HG02642 (cell line): Measurements from ENCODE around the gene KATNIP.
A peak's percentile ranks its signal among the peaks of the same experiment; 100 is the strongest.
"Not testable (repeated sequence)": the region's sequence is repeated elsewhere in the genome, so short reads cannot be mapped to it uniquely, and the experiment has no call there.

Experiments
- ATAC-seq: cut with Tn5 transposase; IDR thresholded peaks from one replicate; pipeline ENCODE4 v1.9.1; 2021; ENCODE audit warnings: mild to moderate bottlenecking; ENCODE audit not compliant: unreplicated experiment, poor library complexity

Gene KATNIP

DNA sequence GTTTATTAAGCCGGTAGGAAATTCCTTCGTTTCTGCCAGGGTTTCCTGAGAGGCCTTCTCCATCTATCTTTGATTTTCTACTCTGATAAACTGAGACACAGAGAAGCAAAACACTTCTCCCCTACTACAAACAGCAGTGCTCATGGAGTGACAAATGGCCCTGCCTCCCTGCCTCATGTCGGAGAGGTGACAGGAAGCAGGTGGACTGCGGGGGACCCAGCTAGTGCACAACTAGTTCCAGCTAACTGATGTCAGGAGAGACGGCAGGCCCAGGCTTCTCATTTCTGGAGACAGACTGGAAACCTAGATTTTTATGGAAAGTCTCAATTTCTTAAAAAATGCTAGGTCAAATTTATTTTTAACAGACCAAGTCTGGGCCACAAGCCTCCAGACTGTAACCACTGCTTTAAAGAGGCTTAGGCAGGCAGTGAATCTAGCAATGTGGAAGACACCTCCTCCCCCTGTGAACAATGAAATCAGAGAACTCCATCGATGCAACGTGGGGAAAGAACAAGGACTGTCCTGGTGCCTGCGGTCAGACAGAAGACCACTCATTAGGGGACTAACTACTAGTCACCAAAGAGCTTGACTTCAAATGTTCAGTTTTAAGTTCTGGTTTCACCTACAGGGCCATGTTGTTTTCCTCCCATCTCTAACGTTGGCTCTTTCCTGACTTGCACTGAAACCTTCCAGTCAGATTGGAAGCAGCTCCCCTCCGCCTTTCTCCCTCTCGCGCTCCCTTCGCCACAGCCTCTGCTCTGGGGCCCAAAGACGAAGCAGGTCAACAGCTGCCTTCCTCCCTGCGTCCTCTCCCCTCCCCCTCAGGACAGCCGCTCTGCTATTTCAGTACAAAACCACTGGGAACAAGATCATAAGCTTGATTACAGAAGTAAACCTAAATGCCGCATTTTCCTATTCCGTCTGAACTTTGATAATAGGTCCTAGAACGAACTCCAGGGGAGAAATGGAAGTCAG is 17.8 kb upstream of the KATNIP start:
- ATAC-seq, result no peak

DNA sequence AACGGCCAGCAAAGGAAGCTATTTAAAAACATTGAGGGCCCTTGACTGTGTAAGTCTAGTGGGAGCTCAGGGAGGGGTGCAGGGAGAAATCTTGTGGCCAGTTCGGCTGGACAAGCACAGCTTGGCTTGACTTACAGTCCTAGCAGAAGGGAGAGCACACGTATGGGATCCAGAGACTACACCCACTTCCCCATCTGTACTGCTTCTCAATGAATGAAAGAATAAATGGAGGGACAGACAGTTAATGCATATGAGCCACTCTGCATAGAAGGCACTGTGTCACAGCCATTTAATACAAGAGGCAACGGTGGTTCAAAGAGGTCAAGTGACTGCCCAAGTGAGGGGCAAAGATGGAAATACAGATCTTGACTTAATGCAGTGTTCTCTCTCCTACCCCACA is 15.7 kb upstream of the KATNIP start:
- no peak for ATAC-seq

DNA sequence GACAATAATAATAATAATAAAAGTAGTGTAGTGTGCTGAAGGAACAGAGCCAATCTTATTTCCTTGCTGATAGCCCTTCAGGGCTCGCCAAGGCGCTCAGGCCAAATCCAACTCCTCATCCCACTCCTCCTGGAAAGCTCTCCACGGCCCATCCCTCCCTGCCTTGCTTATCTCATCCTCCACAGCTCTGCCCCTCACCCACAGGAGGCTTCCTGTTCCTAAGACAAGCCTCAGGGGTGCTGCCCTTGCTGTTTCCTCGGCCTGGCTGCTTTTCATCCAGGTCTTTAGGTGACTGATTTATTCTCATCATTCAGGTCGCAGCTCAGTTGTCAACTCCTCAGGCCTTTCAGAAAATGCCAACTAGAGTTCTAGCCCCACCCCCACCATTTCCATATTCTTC is 11.4 kb upstream of the KATNIP start:
- no peak for ATAC-seq

DNA sequence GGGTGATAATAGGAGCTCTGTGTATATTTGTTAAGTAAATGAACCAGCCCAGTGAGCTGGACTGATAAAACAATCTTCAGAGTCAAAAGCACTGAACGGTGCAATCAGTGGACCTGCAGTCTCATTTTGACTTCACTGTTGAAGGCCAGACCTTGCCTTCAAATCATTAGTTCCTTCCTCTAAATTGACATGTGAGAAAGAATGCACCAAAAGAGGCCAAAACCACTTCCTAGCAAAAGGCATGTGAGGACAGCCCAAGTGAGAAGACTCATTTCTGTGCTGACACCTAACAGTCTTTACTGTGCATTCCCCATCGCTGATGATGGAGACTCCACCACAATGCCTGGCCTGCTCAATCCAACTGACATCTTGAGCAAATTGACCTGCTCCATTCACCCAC is 10.8 kb upstream of the KATNIP start:
- no peak for ATAC-seq

DNA sequence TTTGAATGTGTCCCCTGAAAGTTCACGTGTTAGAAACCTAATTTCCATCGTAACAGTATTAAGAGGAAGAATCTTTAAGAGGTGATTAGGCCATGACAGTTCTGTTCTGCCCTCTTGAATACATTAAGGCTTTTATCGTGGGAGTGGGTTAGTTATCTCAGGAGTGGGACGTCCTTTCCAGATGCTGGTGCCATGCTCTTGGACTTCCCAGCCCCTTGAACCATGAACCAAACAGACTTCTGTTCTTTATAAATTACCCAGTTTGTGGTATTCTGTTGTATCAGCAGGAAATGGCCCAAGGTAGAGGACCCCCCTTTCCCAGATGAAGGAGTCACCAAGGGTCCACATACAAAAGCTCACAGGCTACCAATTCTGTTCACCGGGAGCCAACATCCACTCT is 10.3 kb upstream of the KATNIP start:
- ATAC-seq, result no peak

DNA sequence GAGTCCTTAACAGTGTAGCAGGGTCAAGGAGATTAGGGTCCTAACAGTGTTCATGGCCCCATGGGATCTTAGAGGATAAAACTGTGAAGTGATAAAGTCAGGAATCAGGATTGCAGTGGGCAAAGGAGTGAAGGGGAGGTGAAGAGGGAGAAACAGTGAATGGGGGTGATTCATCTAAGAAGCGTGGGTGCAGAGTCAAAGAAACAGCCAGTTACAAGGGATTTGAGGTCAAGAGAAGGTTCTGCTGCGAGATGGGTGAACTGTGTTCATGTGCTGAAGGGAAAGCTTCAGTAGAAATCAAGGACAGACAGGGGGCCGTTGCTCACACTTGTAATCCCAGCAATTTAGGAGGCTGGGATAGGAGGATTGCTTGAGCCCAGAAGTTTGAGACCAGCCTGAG is 6.1 kb upstream of the KATNIP start:
- ATAC-seq, result no peak

DNA sequence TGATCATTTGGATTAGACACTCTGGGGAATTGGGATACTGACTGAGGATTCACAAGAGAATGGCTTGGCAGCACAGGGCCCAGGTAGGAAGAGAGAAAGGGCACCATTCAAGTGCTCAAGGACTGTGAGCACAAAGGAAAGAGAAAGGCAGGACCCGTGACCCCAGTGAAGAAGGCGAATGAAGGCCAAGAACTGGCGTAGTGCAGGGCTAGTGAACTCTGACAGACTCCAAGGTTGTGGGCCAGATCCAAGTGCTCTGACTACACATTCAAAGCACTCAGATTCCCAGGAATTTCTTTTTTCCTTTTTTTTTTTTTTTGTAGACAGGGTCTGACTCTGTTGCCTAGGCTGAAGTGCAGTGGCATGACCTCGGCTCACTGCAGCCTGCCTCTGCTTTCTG is 5.3 kb upstream of the KATNIP start:
- ATAC-seq, result no peak

DNA sequence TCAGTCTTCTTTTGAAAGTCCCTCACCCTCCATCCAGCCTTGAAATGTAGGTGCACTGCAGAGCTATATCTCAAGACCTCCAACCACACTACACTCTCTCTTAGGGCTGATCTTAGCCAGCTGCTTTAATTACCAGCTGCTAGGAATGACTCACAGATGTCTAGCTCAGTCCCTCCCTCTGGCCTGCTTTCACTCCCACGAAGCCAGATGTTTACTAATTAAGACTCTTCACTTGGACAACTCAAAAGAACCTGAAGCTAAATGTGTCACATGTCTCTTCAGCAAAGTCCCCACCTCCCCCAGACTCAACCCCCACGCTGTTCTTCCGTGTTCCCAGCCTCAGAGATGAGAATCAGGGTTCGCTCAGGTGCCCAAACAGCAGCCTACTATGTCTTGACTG is 2.8 kb upstream of the KATNIP start:
- ATAC-seq, result no peak

DNA sequence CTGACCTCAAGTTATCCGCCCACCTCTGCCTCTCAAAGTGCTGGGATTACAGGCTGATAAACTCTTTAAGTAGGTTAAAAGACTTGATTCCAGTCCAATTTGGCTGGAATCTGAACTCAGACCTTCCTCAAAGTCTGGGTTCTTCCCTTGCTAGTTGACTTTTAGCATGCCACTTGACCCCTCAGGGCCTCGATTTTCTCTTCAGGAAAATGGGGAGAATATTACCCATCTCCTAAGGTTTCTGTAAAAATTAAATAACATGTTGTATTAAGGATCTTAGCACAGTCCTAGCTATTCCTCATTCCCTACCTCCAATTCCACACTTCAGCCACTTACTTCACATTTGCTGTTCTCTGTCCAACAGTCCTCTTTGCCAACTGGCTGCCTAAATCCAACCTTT is 2.1 kb upstream of the KATNIP start:
- no peak for ATAC-seq

DNA sequence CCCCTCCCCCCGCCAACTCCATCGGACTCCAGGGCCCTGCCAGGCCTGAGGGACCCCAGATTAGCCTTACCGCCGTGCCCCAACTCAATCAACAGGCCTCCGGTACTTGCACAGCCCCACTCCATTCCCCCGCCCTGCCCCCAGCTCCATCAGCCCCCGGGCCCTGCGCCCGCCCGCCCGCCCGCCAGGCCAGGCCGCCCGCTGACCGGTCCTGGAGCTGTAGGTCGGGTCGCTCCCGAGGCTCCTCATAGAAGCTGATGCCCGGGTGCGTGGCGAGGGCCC is 539 bp upstream of the KATNIP start:
- ATAC-seq, result peak; percentile 28

DNA sequence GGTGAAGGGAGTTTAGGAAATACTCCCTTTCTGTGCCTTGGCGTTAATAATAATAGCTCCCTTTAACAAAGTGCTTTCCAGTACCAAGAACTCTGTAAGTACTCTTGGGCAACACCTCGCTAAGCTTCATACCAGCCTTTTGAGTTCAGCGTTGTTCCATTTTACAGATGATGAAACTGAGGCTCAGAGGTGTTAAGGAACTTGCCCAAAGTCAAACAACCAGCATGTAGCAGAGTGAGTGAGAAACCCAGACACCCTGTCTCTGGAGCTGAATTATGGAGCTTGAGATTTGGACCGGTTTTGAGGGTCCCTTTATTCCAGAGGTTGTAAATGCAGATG is 607 bp downstream of the KATNIP start:
- no peak for ATAC-seq

DNA sequence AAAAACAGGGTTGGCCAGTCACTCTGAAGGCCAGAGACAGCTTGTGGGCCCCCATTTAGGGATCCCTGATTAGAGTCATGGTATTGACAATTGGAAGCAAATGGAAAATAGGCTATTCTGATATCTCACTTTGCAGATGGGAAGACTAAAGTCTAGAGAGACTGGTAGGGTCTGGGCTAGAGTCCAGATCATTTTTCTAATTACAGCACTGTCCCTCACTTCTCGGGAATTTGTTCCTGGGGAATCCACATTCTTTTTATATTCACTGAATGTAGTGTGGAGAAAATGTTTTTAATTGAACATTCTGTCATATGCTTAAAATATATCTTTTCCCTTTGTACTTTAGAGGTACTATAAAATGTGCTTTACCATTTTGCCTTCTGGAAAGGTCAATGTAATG is 1.1 kb downstream of the KATNIP start:
- no peak for ATAC-seq

DNA sequence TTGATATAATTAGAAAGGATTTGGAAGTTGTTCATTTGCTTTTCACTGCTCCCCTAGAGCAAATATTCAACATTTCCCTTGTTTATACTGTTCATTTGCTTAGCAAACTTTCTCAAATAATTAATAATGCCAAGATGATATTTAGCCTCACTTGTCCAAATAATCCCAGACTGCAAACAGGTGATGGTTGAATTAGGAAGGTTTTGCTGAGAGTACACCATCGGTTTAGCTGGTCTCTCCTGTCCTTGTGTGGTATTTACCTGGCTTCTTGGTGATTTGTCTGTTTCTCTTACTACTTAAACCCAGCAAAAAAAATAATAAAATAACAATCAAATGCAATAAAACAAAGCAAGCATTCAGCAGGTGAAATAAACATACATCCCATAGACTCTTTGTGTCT is 6.5 kb downstream of the KATNIP start:
- no peak for ATAC-seq

DNA sequence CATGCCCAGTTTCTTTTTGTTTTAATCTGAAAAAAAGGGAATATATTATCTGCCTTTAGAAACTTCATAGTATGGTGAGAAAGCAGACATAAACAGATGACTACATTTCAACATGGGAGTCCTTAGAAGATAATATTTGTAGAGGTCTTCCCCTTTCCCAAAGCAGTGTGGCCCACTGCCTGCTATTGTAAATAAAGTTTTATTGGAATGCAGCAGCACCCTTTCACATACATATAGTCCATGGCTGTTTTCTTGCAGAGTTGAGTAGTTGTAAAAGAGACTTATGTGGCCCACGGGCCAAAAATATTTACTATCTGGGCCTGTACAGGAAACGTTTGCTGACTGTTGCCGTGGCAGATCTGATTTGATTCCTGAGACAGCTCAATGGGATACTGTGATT is 8.5 kb downstream of the KATNIP start:
- ATAC-seq, result no peak

DNA sequence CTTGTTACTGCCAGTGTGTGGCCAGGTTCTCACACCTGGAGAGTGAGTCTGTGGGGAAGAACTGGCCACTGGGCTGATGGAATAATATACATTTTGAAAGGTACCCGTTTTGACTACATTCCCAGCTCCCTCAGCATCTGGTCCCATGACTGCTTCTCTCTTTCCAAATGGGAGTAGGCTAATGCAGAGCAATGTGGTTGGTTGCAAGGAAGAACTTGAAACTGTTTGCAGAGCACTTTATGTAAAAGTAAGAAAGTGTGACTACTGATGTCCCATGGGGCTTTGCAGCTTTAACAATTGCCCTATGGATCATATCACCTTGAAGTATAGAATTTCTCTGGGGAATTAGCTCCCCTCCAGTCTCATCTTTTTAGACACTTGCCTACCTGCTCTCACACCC is 9.0 kb downstream of the KATNIP start:
- ATAC-seq, result no peak

DNA sequence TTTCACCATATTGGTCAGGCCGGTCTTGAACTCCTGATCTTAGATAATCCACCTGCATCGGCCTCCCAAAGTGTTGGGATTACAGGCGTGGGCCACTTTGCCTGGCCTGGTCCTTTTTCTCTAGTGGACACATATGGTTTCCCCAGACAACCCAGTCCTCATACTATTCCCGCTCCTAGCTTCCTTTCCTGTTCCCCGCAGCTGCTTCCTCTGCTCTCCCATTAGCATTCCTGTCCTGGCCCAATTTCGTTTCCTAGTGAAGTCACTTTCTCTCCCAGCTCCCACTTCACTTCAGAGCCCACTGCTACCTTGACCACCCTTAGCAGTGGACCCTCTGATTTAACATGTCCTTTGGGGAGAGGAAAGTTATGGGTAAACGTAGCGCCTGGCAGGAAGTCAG is 11.3 kb downstream of the KATNIP start:
- ATAC-seq, result no peak

DNA sequence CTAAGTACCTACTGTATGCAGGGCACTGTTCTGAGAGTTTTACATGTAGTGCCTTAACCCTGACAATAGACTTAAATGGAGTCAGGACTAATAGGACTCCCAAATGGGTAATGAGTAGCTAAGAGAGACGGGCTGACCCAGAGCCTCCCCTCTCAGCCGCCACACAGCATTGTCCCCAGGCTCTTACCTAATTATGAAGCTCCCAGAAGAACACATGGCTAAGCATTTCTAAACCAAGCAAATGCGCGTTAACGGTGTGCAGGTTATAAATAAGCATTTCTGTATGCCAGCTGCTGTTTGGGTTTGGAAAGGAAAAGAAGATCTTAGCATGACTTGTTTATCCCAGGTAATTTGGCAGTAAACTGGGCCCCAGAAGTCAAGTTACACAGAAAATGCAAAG is 14.3 kb downstream of the KATNIP start:
- ATAC-seq, result no peak

DNA sequence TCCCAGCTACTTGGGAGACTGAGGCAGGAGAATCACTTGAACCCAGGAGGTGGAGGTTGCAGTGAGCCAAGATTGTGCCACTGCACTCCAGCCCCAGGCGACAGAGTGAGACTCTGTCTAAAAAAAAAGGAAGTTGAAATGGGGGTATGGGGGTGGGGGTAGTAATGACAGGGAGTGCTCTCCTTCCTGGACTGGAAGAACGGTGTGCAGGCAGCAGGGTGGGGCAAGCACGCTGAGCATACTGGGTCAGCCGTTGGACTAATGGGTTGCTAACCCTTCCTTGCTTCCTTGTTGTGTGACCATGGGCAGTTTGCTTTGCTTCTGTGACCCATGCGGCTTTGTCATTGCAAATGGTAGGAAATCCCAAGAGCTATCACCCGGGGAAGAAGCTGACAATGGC is 16.5 kb downstream of the KATNIP start:
- ATAC-seq, result no peak

DNA sequence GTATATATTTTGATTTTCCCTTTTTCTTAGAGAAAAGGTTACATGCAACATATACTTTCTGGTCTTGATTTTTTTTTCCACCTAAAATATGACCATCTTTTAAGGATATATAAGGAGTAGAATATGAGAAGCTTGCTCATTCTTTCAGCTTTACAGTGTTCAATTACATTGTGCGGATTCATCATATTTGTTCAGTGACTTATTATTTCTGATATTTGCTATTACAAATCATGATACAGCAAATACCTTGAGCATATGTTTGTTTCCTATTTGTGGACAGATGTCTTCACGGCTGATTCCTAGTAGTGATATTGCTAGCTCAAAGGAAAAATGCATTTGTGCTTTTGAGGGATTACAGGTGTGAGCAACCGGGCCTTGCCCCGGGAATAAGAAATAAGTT is 18.1 kb downstream of the KATNIP start:
- ATAC-seq, result no peak

DNA sequence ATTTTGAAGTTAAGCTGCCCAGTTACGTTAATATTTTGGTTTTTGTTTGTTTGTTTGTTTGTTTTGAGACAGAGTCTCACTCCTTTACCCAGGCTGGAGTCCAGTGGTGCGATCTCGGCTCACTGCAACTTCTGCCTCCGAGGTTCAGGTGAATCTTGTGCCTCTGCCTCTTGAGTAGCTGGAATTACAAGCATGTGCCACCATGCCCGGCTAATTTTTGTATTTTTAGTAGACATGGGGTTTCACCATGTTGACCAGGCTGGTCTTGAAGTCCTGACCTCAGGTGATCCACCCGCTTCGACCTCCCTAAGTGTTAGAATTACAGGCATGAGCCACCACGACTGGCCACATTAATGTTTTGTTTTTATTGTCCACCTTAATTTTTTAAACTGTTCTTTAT is 21.0 kb downstream of the KATNIP start:
- ATAC-seq, result not testable (repeated sequence)

DNA sequence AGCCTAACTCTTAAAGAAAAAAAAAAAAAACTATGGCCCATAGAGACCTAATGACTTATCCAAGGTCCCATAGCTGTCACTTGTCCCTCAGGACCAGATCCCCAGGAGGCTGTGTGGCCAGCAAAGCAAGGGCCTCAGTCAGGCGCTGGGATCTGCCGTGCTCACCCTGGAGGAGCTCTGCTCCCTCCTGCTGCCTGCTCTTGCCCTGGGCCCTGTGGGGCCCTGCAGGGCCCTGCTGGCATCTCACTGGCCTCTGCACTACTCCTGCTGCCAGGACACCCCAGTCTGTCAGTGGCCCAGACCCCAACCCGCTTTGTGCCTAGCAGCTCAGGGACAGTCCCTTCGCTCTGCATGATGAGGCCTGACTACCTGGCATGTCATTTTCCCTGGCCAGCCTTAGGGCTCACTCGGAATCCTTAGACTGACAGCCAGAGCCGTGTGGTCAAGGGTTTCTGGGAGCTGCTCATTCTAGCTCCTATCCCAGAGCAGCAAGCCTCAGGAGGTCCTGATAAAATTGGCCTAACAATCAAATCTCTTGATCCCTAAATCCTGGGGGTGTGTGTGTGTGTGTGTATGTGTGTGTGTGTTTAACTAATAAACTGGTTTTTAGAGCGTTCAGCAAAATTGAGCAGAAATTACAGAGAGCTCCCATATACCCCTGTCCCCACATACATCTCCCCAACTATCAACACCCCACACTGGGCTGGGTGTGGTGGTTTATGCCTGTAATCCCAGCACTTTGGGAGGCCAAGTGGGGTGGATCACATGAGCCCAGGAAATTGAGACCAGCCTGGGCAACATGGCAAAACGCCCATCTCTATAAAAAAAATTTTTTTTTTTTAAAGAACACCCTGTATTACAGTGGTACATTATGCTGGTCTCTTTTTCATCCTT is 21.7 kb downstream of the KATNIP start:
- ATAC-seq, result no peak

DNA sequence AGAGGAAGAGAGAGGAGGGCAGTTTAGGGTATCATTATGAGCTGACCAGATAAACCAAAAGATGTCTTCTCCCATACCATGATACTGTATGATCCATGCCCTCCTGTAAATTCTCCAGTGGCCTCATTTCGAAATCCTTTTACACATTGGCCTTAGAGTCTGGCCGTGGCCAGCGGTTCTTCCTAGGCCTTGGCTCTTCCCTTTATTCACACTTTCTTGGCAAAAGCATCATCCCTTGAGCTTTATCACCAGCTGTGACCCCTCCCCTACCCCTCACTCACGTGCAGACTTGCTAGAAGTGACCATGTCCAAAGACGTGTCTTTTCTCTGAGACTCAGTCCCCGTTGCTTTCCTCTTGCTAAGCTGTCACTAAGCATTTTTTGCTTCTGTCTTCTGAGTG is 22.8 kb downstream of the KATNIP start:
- no peak for ATAC-seq
